Uterus (tissue), 4 donors: ENCODE results near the gene EXOC4. TPM values are rescaled to one million over a fixed set of nuclear protein-coding genes. Genes with fewer than 3 reads are reported as not detected.
"Not testable (repeated sequence)": the region's sequence is repeated elsewhere in the genome, so short reads cannot be mapped to it uniquely, and the experiment has no call there.

Source experiments
- DNase-seq, 2 donors: peaks; one replicate each; pipeline ENCODE4 v3.0.0-alpha.2; 2019 to 2020
- H3K27ac ChIP-seq, 2 donors: fragments of 200-600 bp; sonication (generic); 1 replicate in 1 of 2; 2 replicates in 1 of 2; pipeline ENCODE4 v1.5.1; 2016 to 2018
- H3K27me3 ChIP-seq, 2 donors: fragments of 200-600 bp; sonication (generic); one replicate each; pipeline ENCODE4 v1.5.1; 2018 to 2019; ENCODE audit warnings: control low read depth in 1 of 2
- H3K36me3 ChIP-seq, 2 donors: fragments of 200-600 bp; sonication (generic); one replicate each; pipeline ENCODE4 v1.5.1; 2019; ENCODE audit warnings: control low read depth in 1 of 2
- H3K4me1 ChIP-seq, 2 donors: fragments of 200-600 bp; sonication (generic); one replicate each; pipeline ENCODE4 v1.5.1; 2018 to 2019; ENCODE audit warnings: control low read depth in 1 of 2
- H3K4me3 ChIP-seq, 2 donors: fragments of 200-600 bp; sonication (generic); 1 replicate in 1 of 2; 2 replicates in 1 of 2; pipeline ENCODE4 v1.5.1; 2018 to 2019; ENCODE audit warnings: mild to moderate bottlenecking in 1 of 2
- H3K9me3 ChIP-seq, 2 donors: fragments of 200-600 bp; sonication (generic); one replicate each; pipeline ENCODE4 v1.5.1; 2019; ENCODE audit warnings: control low read depth in 1 of 2
- CTCF ChIP-seq, 4 experiments: fragments of 200-600 bp in 2 of 4; fragments of 450-650 bp in 2 of 4; sonication (generic) in 2 of 4; IDR thresholded peaks; one replicate each; pipeline ENCODE4 v1.5.1; 2016 to 2019; ENCODE audit warnings: antibody characterized with exemption in 4 of 4, mild to moderate bottlenecking in 2 of 4, moderate library complexity in 1 of 4
- POLR2A ChIP-seq, 2 donors: fragments of 450-650 bp; IDR thresholded peaks; one replicate each; pipeline ENCODE4 v1.6.1; 2016; ENCODE audit warnings: antibody characterized with exemption in 2 of 2, mild to moderate bottlenecking in 1 of 2, moderate library complexity in 1 of 2
- intact Hi-C: fragments of 100-400 bp; cut with DNase I; formaldehyde crosslinking; loops from one replicate; pipeline ENCODE4 v1.15.1; 2023; ENCODE audit warnings: low total_unique reads
- total RNA-seq, 4 donors: library from RNA; depleted of rRNA in 3 of 4; stranded (reverse); fragments of >200 nt in 3 of 4; gene quantifications; one replicate each; pipeline versions ENCODE4 v1.1.0 to v1.2.4, GENCODE V29; 2014 to 2023
- donor health status: DM: yes; HTN: yes; CAD: no.

The EXOC4 gene
- total RNA-seq, 4 donors from 2014 or later: 27.2 to 126 (median 65.4) TPM

- H3K27me3 ChIP-seq: no peaks in the 10 kb centered on the region
- H3K4me1 ChIP-seq: no peaks in the 10 kb centered on the region
- H3K4me3 ChIP-seq: no peak overlapping the region
- no peak overlapping the region for H3K27ac ChIP-seq
- no peaks in the 10 kb centered on the region for H3K36me3 ChIP-seq
- no peaks in the 10 kb centered on the region for H3K9me3 ChIP-seq
- DNase-seq: no peak
- TF ChIP-seq POLR2A (IDR thresholded peaks at IDR 0.05): no peak
- no peak for TF ChIP-seq CTCF (IDR thresholded peaks at IDR 0.05)
- intact Hi-C loops: no loop called here
Observed at GRCh38 chr7:133985300-133985699, 732.4 kb downstream of the EXOC4 start.

- Histone ChIP-seq H3K27me3 (no peaks in the 10 kb centered on the region), H3K9me3 (no peaks in the 10 kb centered on the region), H3K27ac (no peak overlapping the region), H3K36me3 (no peaks in the 10 kb centered on the region), H3K4me1 (no peaks in the 10 kb centered on the region), H3K4me3 (no peak overlapping the region)
- DNase-seq: no peak
- intact Hi-C loops: no loop called here
- TF ChIP-seq POLR2A (IDR thresholded peaks at IDR 0.05): no peak
- TF ChIP-seq CTCF (IDR thresholded peaks at IDR 0.05): no peak
Observed at GRCh38 chr7:133987582-133987981, 734.7 kb downstream of the EXOC4 start.

- H3K4me3 ChIP-seq: no peak overlapping the region
- H3K4me1 ChIP-seq: no peaks in the 10 kb centered on the region
- TF ChIP-seq POLR2A (IDR thresholded peaks at IDR 0.05) (no peak), CTCF (IDR thresholded peaks at IDR 0.05) (no peak)
- H3K9me3 ChIP-seq: no peaks in the 10 kb centered on the region
- H3K27me3 ChIP-seq: no peaks in the 10 kb centered on the region
- DNase-seq: no peak
- intact Hi-C loops: no loop called here
- no peak overlapping the region for H3K27ac ChIP-seq
- no peaks in the 10 kb centered on the region for H3K36me3 ChIP-seq
Observed at GRCh38 chr7:133993547-133993946, 740.7 kb downstream of the EXOC4 start.

GRCh38 chr7:133994100-133994499, 741.2 kb downstream of the EXOC4 start:
- DNase-seq, H3K9me3 ChIP-seq, H3K27ac ChIP-seq, H3K4me1 ChIP-seq, H3K36me3 ChIP-seq, intact Hi-C loops, H3K4me3 ChIP-seq, H3K27me3 ChIP-seq: not testable (repeated sequence)

DNA sequence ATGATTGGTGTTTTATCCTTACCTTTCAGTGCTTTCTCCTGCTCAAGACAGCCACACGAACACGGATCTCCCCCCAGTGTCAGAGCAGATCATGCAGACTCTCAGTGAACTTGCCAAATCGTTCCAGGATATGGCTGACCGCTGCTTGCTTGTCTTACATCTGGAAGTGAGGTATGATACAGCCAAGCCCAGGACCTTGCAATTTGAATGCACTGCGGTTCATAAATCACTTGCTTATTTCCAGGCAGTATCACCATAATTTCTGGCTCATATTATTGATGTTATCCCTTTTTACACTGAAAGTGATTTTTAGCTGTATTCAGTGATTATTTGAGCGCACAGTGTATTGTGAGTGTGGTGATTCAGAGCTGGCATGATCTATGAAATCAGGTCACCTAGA, 744.6 kb downstream of the EXOC4 start:
- no peaks in the 10 kb centered on the region for H3K27me3 ChIP-seq
- H3K4me1 ChIP-seq: no peaks in the 10 kb centered on the region
- DNase-seq: no peak
- H3K36me3 ChIP-seq: no peaks in the 10 kb centered on the region
- no peaks in the 10 kb centered on the region for H3K9me3 ChIP-seq
- intact Hi-C loops: no loop called here
- H3K27ac ChIP-seq: no peak overlapping the region
- H3K4me3 ChIP-seq: no peak overlapping the region
- TF ChIP-seq POLR2A (IDR thresholded peaks at IDR 0.05) (no peak), CTCF (IDR thresholded peaks at IDR 0.05) (no peak)

GRCh38 chr7:133999178-133999577, 746.3 kb downstream of the EXOC4 start:
- Histone ChIP-seq H3K4me1 (no peaks in the 10 kb centered on the region), H3K9me3 (no peaks in the 10 kb centered on the region), H3K27me3 (no peaks in the 10 kb centered on the region), H3K4me3 (no peak overlapping the region), H3K36me3 (no peaks in the 10 kb centered on the region), H3K27ac (no peak overlapping the region)
- intact Hi-C loops: no loop called here
- DNase-seq: no peak
- TF ChIP-seq CTCF (IDR thresholded peaks at IDR 0.05) (no peak), POLR2A (IDR thresholded peaks at IDR 0.05) (no peak)
